ENCODE data around the gene STMP1.
"Not testable (repeated sequence)": the region's sequence is repeated elsewhere in the genome, so short reads cannot be mapped to it uniquely, and the experiment has no call there.

STMP1 gene
- 16.6 to 66.3 (median 31.9) reads per million in 17 experiments for total RNA-seq

GRCh38 chr7:135662373-135663114 lies at the start of gene STMP1:
STMP1 (plus strand) TSS chr7:135662514.
- peak; percentile 97 to 99 (median 98) for DNase-seq

- DNase-seq: no peak
These were observed 46.2 kb upstream of the STMP1 start for GRCh38 chr7:135616136-135616535.

DNA sequence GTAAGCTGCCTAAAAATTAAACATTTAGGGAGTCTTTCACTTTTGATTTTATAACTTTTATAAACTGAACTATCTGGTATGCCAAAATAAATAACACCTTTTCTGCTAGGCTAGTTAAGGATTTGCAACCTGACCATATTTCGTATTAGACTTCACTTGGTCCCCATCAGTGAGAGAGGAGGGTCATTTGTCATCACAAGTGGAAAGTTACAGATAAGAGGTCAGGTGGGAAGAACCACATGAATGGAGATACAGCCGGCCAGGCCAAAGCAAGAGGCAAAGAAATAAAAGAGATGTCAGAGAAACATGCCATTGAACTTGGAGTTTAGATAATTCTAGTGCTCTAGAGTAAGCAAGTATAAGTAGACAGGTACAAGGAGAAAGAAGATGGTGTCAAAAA lies 44.5 kb upstream of the STMP1 start:
- DNase-seq: no peak

DNA sequence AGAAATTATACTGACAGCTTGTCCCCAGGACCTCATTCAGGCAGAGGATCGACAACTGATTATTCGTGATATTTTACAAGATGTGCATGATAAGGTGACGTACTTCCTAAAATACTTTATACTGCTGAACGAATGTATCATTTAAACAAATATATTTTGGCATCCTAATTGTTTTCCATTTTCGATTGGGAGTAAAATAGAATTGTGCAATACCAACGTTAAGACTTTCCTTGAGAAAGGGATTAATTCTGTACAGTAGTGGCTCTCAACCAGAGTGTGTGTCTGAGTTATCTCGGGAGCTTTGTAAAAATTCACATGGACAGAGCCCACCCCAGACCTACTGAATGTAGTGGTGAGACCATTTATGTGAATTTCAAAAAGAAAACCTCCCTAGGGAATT lies 43.8 kb upstream of the STMP1 start:
- DNase-seq: no peak

GRCh38 chr7:135620447-135620846 lies 41.9 kb upstream of the STMP1 start:
- DNase-seq: no peak

DNA sequence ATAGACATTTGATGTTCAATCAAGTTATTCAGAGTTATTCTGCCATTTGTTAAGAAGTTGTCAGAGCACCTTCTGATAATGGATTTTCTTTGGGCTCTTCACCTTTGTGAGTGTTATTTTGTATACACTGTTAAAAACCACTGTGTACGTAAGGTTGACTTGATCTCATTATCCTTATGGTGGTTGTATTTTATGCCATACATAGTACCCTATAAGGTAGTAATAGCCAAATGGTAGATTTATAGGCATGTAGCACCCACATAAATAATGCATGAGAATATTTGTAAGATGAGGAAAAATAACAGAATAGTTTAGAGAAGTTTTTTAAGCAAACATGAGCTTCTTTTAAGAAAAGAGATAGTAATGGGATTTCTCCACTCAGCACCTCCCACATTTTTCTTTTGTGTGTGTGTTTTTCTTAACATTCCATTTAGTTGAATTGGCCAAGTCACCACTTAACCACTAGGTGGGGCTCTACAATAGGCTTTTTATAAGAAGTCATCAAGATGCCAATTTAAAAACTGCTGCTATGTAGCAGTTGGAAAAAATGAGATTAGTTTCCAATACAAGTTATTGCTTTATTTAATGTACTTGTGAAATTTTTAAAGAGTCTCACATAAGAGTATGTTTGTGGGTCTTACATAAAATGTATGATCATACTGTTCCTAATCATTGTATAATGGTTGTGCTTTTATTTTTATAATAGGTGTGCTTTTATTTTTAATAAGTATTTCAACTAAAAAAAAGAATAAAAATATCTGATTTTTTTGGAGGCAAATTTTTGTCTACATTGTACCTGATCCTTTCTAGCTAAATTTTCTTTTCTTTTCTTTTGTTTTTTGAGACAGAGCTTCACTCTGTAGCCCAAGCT lies 41.1 kb upstream of the STMP1 start:
- peak; percentile 48 to 77 (median 69) for DNase-seq

GRCh38 chr7:135634191-135634878 lies 28.0 kb upstream of the STMP1 start:
- DNase-seq: no peak

DNA sequence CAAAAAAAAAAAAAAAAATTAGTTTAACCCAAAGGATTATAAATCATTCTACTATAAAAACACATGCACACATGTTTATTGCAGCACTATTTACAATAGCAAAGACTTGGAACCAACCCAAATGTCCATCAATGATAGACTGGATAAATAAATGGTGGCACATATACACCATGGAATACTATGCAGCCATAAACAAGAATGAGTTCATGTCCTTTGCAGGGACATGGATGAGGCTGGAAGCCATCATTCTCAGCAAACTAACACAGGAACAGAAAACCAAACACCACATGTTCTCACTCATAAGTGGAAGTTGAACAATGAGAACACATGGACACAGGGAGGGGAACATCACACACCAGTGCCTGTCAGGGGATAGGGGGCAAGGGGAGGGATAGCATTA lies 22.6 kb upstream of the STMP1 start:
- not testable (repeated sequence) for DNase-seq

DNA sequence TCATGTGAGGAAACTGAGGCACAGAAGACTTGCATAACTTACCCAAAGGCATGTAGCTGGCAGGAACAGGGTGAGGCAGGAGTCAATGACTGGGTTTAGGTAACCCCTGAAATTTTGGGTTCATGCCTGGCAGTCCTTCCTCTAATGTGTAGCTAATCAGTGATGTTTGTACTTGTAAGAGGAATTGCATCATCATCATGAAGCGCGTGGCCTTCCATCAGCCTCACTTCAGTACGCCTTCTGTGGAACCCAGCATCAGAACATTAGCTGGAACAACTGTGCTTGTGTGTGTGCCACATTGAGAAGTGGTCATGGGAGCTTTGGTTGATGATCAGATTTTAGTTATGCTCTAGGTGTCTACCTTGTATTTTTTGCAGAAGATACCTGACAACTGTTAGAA lies 18.2 kb upstream of the STMP1 start:
- DNase-seq: no peak

- DNase-seq: no peak
These were observed 17.6 kb upstream of the STMP1 start for GRCh38 chr7:135644729-135645128.

GRCh38 chr7:135645296-135645904 lies 16.9 kb upstream of the STMP1 start:
- peak; percentile 39 to 77 (median 59) for DNase-seq

- no peak for DNase-seq
These were observed 14.6 kb upstream of the STMP1 start for GRCh38 chr7:135647755-135648154.

GRCh38 chr7:135648235-135648634 lies 14.1 kb upstream of the STMP1 start:
- no peak for DNase-seq

GRCh38 chr7:135650831-135651573 lies 11.3 kb upstream of the STMP1 start:
- peak; percentile 80 to 91 (median 88) for DNase-seq

- DNase-seq: no peak
These were observed 8.8 kb upstream of the STMP1 start for GRCh38 chr7:135653340-135654080.

- no peak for DNase-seq
These were observed 3.8 kb upstream of the STMP1 start for GRCh38 chr7:135658564-135658963.

DNA sequence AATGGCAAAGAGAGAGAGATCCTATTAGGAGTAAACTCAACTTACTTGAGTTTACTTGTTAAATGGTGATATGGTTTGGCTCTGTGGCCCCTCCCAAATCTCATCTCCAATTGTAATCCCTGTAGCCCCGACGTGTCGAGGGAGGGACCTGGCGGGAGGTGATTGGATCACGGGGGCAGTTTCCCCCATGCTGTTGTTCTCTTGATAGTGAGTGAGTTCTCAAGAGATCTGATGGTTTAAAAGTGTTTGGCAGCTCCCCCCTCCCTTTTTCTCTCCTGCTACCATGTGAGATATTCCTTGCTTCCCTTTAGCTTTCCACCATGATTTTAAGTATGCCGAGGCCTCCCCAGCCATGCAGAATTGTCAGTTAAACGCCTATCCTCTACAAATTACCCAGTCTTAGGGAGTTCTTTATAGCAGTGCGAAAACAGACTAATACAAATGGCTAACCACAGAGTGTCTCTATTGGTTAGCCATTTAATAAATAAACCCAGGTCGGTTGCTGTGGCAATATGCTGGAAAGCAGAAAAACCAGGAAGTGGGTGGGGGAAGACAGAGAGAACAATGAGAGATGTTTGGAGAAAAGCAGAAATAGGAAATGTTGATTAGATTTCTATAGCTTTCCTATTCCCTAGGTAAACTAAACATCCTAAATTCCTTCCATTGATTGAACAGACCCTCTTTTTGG lies 3.0 kb upstream of the STMP1 start:
- peak; percentile 44 to 69 (median 57) for DNase-seq

DNA sequence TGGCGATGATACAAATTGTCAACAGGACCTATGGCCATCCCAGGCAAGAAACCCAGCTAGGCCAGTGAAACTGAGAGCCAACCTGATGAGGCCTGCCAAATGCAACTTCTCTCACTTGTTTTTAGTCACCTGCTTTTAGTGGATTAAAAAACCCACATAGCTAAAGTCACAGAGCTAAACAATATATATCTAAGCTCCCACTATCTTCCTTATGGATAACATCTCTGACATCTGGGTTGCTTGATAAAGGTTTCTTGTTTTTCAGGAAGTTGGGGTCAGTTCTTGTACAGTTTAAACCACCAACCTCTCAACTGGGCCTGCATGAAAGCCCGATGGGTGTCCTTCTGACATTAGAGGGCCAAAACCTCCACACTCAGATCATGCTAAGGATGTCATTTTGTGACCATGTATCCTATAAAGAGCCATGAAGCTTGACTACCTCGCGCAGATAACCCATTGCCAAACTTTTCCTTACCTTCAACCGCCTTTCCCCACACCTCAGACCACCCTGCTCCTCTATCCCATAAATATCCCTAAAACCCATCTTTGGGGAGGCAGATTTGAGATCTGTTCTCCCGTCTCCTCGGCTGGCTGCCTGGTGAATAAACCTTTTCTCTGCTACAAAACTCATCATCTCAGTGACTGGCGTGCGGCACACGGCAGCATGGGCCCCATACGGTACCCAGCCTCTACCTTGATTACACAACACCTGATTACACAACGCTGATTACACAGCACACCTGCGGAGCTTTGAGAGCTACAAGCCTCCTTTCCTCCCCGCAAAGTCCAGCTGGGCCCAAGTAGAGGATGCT lies 797 bp upstream of the STMP1 start:
- DNase-seq: no peak

DNA sequence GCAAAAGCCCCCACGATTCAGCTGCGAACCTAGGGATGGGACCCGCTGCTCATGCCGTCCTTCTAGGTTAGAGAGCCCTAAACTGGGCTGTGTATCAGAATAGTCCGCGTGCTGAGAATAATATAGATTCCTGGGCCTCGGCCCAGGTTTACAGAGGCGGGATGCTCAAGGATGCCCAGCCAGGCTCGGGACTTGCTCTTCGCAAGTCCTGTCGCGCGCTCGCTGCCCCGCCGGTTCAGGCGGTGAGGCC lies 266 bp upstream of the STMP1 start:
- DNase-seq: no peak

DNA sequence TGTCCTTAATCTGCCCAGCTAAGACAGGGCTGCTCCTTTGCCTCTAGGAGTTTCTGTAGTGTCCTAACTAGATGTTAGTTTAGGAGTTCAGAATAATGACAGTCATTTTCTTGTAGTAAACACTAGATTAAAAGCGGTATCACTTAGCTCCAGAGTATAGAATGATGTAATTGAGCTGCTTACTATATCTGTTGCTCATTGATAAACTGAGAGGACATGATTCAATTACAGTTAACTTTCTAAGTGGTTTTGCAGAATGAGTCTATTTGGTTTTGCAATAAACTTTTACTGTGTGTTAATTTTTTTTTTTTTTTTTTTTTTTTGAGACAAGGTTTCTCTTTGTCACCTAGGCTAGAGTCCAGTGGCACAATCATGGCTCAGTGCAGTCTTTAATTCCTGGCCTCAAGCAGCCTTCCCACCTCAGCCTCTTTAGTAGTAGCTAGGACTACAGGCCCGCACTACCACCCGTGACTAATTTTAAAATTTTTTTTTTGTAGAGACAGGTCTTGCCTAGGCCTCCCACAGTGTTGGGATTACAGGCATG lies 1.8 kb downstream of the STMP1 start:
- DNase-seq: peak in 1 of 4 experiments; percentile 55
